Germinal center (tissue), 1 donor: ENCODE measurements around the gene ATXN10.

Source experiments
- DNase-seq: peaks from one replicate; pipeline ENCODE4 v3.0.0; 2012; ENCODE audit warnings: mixed read lengths, low spot score

The ATXN10 gene

GRCh38 chr22:45891996-45892621 lies 220.5 kb downstream of the ATXN10 start:
- no peak for DNase-seq

DNA sequence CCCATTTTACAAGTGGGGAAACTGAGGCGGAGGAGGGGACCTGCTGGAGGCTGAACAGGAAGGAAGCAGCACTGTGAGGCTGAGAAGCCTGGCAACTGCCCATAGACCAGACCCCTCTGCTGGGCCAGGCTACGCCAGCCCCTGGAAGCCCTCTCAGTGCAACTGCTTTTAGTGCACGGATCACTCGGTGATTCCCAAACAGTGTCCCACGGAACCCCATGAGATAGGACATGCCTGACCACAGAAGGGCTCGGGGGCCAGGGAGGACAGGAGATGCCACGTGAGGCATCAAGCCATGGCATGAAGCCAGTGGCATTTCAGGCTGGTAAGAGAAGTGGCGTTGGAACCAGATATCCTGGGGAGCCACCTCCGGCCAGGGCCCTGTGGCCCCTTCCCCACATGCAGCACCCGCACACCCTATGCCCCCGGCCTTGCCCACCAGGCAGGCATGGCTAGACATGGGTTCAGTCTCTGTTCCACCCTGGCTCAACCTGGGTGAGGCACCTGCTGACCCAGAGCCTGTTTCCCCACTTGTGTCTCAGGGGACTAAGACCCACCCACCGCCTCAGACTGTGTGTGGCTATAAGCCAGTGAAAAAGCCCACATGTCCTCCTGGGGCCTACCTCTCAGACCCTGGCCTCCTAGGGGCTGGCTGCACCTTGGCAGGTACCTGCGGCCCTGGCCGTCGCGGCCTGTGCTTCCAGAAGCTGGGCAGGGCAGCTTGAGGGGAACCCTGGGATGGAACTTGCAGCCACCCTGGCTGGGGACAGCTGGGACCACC lies 221.2 kb downstream of the ATXN10 start:
- DNase-seq: no peak

- no peak for DNase-seq
Observed at GRCh38 chr22:45893516-45893915, 221.9 kb downstream of the ATXN10 start.
